GM20431 (cell line): ENCODE measurements around the gene TUBB2B.

Source experiments
- in situ Hi-C: fragments of 300-500 bp; cut with MseI, MboI; formaldehyde crosslinking; loops from one replicate; pipeline ENCODE4 v1.15.0; 2020; ENCODE audit warnings: low sequenced_read_pairs; ENCODE audit not compliant: unreplicated experiment

The TUBB2B gene

GRCh38 chr6:3227363-3228045 is at the start of gene TUBB2B:
TUBB2B (minus strand) TSS chr6:3227653; CDS start chr6:3227543, 110 bp downstream.
- in situ Hi-C loops, result no loop called here

GRCh38 chr6:3277251-3277650 is 49.8 kb upstream of the TUBB2B start:
- in situ Hi-C loops, result loop anchor here (25.0 kb wide), 1 partner anchor 710 kb away; no protein-coding TSS in a partner anchor

DNA sequence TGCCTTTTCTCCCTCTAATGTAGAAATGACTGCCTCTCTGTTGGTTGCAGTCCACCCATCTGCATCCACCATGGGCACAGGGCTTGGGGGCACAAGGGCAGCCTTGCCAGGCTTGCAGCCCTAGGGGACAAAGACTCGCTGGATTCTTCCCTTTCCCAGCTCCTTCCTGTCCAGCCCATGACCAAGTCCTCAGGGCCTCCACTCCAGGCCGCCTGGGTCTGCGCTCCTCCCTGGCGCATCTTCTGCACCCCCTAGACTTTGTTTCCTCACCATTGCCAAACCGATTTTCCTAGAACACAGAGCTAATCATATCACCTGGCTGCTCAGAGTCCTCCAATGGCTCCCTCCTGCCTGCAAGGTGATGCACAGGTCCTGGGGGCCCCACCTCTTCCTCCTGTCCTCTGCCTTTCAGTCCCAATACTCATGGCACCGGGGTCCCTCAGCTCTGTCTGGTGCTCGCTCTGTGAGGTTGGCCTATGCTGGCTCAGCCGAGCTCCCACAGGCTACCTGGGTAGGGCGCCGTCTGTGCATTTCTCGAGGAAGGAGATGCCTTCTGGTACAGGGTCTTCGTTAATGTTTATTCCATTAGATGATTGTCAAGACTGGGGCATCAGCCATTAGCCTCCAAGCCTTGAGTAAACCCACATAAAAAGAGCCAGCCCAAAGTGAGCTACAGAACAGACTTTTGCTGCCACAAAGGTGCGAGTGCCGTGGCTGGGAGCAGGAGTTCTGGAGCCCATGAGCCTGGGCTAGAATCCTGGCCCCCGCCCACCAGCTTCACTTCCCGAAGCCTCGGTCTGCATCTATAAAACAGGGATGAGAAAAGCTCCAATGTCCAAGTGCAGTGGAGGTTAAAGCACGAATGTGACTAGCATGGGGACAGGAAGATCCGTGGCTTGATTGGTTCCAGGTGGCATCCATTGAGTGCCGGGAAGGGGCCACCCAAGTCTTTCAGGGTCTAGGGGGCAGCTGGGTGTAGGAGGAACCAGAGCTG is 49.0 kb upstream of the TUBB2B start:
- in situ Hi-C loops, result loop anchor here (25.0 kb wide), 1 partner anchor 711 kb away; no protein-coding TSS in a partner anchor

GRCh38 chr6:3273707-3274521 is 46.5 kb upstream of the TUBB2B start:
- in situ Hi-C loops, result no loop called here

DNA sequence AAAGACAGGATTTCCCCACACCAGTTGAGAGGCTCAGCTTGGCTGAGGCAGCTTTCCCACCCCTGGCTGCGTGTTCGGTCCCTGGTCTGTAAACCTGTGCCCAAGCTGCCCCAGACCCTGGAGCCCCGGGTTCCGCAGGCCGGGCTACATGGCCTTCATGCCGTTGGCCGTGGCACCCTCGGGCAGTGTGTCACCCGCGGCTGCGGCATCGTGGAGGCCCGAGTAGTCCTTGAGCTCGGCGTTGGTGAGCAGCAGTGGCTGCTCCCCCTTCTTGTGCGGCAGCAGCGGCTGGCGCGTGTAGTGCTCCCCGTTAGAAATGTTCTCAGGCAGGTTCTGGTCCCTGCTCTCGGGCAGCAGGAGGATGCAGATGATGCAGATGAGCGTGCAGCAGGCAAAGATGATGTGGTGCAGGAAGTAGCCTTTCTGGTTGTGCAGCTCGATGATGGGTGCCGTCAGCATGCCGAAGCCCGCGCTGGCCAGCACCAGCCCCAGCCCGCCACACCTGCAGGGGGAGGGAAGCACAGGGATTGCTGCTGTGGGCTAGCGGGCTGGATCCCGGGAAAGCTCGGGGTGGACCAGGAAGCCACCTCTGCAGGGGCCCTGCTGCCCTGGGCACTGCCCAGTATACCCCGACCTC is 45.6 kb upstream of the TUBB2B start:
- in situ Hi-C loops, result no loop called here

GRCh38 chr6:3271756-3272155 is 44.3 kb upstream of the TUBB2B start:
- in situ Hi-C loops, result no loop called here

DNA sequence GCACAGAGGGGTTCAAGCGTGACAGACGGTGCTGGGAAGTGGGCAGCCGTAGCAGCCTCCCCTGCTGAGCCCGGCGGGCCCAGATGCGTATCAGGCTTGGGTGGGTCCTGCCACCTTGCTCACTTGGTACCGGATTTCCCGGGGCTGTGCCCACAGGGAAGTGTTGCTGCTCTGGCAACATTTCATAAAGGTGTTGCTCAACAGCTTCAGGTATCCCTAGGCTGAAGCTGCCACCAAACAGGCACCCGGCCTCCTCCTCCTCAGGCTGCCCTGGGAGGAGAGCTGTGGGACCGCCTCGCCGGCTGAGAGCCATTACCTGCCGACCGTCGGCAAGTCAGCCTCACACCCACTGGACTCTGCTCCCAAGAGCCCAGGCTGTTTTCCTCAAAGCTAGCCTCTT is 42.8 kb upstream of the TUBB2B start:
- in situ Hi-C loops, result no loop called here

- in situ Hi-C loops, result no loop called here
Observed at GRCh38 chr6:3269281-3269975, 42.0 kb upstream of the TUBB2B start.

- in situ Hi-C loops, result no loop called here
Observed at GRCh38 chr6:3268680-3269079, 41.2 kb upstream of the TUBB2B start.

- in situ Hi-C loops, result no loop called here
Observed at GRCh38 chr6:3267162-3267561, 39.7 kb upstream of the TUBB2B start.

DNA sequence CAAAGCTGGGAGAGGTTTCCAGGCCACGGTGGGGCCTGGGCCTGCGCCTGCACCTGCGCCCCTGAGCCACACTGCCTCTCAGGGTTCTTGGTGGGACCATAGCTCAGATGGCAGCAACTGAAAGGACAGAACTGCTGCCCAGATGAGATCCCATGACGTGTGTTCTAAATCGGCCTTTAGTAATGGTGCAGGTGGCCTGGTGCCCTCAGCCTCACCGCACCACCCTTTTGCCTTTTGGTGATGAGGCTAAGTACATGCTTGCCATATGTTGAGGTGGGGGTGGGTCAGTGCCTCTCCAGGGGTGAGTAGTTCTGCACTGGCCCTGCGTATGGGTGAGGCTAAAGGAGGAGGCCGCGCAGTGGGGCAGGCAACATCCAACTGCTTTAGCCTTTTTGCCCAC is 38.7 kb upstream of the TUBB2B start:
- in situ Hi-C loops, result no loop called here

- in situ Hi-C loops, result no loop called here
Observed at GRCh38 chr6:3265671-3266070, 38.2 kb upstream of the TUBB2B start.

- in situ Hi-C loops, result no loop called here
Observed at GRCh38 chr6:3264356-3264755, 36.9 kb upstream of the TUBB2B start.

- in situ Hi-C loops, result no loop called here
Observed at GRCh38 chr6:3263096-3263495, 35.6 kb upstream of the TUBB2B start.

DNA sequence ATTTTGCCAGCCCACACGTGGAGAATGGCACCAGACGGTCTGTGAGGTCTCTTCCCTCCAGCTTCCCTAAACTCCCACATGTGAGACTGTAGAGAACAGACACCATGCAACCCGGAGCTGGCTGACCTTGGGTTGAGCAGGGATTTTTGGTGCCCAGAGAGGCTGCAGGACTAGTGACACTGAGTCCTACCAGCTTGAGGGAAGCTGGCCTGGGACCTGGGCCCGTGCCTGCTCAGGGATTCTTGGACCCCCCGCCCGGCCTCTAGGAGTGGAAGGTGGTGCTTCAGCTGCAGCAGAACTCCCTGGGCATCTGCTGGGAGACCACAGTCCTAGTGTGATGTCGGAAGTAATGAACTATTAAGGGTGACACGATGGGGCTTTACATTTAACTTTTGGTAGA is 34.5 kb upstream of the TUBB2B start:
- in situ Hi-C loops, result no loop called here

- in situ Hi-C loops, result no loop called here
Observed at GRCh38 chr6:3261518-3261820, 34.0 kb upstream of the TUBB2B start.

DNA sequence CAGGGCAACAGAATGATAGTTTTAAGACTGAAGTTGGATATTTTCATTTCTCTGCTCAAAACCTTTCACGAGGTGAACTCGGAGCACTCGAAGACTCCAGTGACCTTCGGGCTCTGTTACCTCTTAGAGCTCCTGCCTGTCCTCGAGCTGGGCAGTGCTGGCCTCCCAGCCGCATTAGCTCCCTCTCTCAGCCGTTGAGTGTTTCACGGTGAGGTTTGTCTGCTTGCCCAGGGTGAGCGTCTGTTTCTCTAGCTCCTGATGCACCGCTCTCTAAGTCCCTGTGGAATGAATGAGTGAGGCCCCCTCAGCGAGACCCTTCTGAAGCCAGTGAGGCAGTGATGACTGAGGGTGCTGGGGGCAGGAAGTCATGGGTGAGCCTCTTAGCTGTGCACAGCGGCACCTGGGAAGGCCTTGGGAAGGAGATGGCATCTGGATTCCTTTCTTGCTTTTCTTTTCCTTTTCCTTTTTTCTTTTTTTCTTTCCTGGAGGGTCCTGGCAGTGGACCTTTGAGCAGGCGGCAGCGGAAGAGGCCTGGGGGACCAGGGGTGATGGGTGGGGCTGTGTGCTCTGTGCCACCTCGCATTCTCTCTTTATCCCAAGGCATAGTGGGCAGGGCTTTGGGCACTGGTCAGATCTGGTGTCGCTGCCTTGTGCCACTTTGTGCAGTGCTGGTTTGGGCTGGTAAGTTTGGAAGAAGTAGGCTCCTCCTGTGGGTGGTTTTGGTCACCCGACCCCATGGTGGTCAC is 33.5 kb upstream of the TUBB2B start:
- in situ Hi-C loops, result no loop called here

DNA sequence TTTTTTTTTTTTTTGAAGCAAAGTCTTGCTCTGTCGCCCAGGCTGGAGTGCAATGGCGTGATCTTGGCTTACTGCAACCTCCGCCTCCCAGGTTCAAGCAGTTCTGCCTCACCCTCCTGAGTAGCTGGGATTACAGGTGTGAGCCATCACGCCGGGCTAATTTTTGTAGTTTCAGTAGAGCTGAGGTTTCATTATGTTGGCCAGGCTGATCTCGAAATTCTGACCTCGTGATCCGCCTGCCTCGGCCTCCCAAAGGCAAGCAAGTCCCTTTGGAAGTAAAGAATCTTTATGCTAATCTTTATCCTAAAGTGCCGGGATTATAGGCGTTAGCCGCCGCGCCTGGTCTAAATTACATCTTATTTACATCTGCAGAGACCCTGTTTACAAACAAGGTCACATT is 32.8 kb upstream of the TUBB2B start:
- in situ Hi-C loops, result no loop called here

DNA sequence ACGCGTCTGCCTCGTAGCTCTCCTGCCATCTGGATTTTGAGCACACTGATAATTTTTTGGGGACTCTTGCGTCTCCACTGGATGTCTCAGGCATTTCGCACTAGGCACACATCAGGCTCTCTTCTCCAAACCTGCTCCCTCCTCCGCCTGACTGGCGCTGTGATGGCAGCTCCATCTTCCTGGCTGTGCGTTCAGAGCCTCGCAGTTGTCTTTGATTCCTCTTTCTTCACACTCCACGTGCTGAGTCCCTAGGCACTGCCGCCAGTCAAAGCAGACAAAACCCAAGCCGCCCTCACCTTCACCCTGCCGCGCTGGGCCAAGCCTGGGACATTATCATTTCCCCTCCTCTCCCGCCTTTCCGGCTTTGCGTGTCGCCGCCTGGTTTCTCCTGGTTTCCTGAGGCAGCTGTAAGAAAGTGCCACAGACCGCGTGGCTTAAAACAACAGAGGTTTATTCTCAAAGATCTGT is 32.1 kb upstream of the TUBB2B start:
- in situ Hi-C loops, result no loop called here
